ENCODE results near the gene PARD6A. TPM values are rescaled to one million over a fixed set of nuclear protein-coding genes. Genes with fewer than 3 reads are reported as not detected.

The PARD6A gene
- total and polyA plus RNA-seq, 2 experiments from 2014 or later, result 0.71 to 1.1 TPM

DNA sequence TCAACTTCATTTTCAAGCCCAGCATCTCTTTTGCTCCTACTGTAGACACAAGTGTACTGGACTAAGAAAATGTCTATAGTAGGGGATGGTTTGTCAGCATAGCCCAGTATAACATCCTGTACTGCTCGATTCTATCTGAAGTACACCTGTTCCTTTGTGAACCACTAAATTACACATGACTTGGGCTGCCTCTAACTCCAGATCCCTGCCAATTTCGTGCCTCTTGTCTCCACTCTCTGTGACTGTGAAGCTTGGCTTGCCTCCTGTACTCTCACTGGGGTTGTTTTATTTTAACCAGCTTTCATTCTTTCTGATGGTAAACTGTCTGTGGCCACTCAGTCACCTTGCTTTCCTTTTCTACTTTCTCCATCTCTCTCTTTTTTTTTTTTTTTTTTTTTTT is 33.9 kb downstream of the PARD6A start:
- H3K9me3 ChIP-seq (ENCODE audit: low read depth), result no peaks in the 10 kb centered on the region
- TF ChIP-seq, protein P1, sequence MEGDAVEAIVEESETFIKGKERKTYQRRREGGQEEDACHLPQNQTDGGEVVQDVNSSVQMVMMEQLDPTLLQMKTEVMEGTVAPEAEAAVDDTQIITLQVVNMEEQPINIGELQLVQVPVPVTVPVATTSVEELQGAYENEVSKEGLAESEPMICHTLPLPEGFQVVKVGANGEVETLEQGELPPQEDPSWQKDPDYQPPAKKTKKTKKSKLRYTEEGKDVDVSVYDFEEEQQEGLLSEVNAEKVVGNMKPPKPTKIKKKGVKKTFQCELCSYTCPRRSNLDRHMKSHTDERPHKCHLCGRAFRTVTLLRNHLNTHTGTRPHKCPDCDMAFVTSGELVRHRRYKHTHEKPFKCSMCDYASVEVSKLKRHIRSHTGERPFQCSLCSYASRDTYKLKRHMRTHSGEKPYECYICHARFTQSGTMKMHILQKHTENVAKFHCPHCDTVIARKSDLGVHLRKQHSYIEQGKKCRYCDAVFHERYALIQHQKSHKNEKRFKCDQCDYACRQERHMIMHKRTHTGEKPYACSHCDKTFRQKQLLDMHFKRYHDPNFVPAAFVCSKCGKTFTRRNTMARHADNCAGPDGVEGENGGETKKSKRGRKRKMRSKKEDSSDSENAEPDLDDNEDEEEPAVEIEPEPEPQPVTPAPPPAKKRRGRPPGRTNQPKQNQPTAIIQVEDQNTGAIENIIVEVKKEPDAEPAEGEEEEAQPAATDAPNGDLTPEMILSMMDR (IDR thresholded peaks at IDR 0.05; ENCODE audit: low read depth, low read length), result no peak
- H3K4me1 ChIP-seq (ENCODE audit: low read depth), result no peaks in the 10 kb centered on the region
- no peak overlapping the region for H3K4me3 ChIP-seq
- H3K36me3 ChIP-seq, result no peaks in the 10 kb centered on the region
- H3K27ac ChIP-seq, result no peak overlapping the region
- peaks cover 90% of the 10 kb centered on the region for H3K27me3 ChIP-seq
- DNase-seq (ENCODE audit: low read depth in 1 of 2, low spot score in 1 of 2), result no peak

DNA sequence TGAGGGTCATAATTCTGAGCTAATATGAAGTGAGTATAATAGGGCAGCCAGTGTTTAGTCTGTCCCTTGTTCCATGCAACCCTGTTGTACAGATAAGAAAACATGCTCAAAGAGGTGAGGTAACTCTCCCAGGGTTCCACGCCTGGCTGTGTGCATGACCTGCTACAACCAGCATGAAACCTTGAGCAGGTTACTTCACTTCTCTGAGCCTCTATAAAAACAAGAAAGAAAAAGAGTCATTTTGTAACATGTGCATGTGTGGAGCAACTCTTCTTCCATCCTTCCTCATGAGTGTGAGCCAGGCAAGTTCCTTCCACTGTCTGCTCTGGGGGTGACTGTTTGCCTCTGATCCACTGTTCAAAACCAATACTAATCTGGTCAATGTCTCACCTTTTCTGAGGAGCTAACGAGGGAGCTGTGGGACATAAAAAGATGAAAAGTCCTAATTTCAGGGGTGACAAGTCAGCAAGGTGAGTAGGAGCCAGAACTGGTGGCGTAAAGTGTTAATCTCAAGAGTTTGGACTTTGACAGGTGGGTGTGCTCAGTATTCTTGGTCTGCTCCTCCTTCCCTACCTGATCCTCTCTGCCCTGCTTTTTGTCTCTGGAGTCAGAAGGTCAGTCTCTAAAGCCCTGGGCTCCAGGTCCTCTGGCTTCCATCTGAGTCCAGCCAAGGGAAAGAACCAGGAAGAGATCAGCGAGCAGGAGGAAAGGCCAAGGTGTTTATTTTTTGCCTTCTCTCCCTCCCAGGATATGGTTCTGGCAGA is 36.8 kb downstream of the PARD6A start:
- Histone ChIP-seq H3K36me3 (no peaks in the 10 kb centered on the region), H3K4me1 (ENCODE audit: low read depth) (no peaks in the 10 kb centered on the region), H3K4me3 (no peak overlapping the region), H3K9me3 (ENCODE audit: low read depth) (no peaks in the 10 kb centered on the region), H3K27me3 (peaks cover 74% of the 10 kb centered on the region), H3K27ac (no peak overlapping the region)
- DNase-seq (ENCODE audit: low read depth in 1 of 2, low spot score in 1 of 2), result no peak
- TF ChIP-seq, protein P1 (IDR thresholded peaks at IDR 0.05; ENCODE audit: low read depth, low read length), result no peak

GRCh38 chr16:67699265-67699664 is 38.5 kb downstream of the PARD6A start:
- Histone ChIP-seq H3K36me3 (no peaks in the 10 kb centered on the region), H3K9me3 (ENCODE audit: low read depth) (no peaks in the 10 kb centered on the region), H3K4me1 (ENCODE audit: low read depth) (no peaks in the 10 kb centered on the region), H3K4me3 (no peak overlapping the region), H3K27ac (no peak overlapping the region), H3K27me3 (peaks cover 74% of the 10 kb centered on the region)
- TF ChIP-seq, protein P1 (IDR thresholded peaks at IDR 0.05; ENCODE audit: low read depth, low read length), result no peak
- DNase-seq (ENCODE audit: low read depth in 1 of 2, low spot score in 1 of 2), result no peak

DNA sequence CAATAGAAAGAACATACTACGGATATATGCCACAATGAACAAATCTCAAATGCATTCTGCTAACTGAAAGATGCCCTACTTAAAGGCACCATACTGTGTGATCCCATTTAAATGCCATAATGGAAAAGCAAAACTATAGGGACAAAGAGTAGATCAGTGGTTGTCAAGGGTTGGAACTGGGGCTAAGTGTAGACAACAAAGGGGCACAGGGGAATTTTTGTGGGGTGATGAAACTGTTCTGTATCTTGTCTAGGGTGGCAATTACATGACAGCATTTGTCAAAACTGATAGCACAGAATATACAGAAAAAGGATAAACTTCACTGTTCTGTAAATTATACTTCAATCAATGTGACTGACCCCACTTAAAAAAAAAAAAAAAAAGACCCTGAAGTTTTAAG is 40.7 kb downstream of the PARD6A start:
- no peak overlapping the region for H3K4me3 ChIP-seq
- peaks cover 73% of the 10 kb centered on the region for H3K27me3 ChIP-seq
- no peaks in the 10 kb centered on the region for H3K9me3 ChIP-seq (ENCODE audit: low read depth)
- no peak for DNase-seq (ENCODE audit: low read depth in 1 of 2, low spot score in 1 of 2)
- H3K27ac ChIP-seq, result no peak overlapping the region
- TF ChIP-seq, protein P1 (IDR thresholded peaks at IDR 0.05; ENCODE audit: low read depth, low read length), result no peak
- H3K36me3 ChIP-seq, result no peaks in the 10 kb centered on the region
- H3K4me1 ChIP-seq (ENCODE audit: low read depth), result no peaks in the 10 kb centered on the region

GRCh38 chr16:67702130-67702529 is 41.4 kb downstream of the PARD6A start:
- Histone ChIP-seq H3K9me3 (ENCODE audit: low read depth) (no peaks in the 10 kb centered on the region), H3K36me3 (no peaks in the 10 kb centered on the region), H3K27me3 (peaks cover 68% of the 10 kb centered on the region), H3K4me1 (ENCODE audit: low read depth) (no peaks in the 10 kb centered on the region), H3K4me3 (no peak overlapping the region), H3K27ac (no peak overlapping the region)
- TF ChIP-seq, protein P1 (IDR thresholded peaks at IDR 0.05; ENCODE audit: low read depth, low read length), result no peak
- DNase-seq (ENCODE audit: low read depth in 1 of 2, low spot score in 1 of 2), result no peak

Measured in cardiac muscle cell (in vitro differentiated cells and primary cell).